ENCODE data around the gene GCSH.
"Not testable (repeated sequence)": the region's sequence is repeated elsewhere in the genome, so short reads cannot be mapped to it uniquely, and the experiment has no call there.

GCSH gene

GRCh38 chr16:81117436-81117835 lies 21.2 kb upstream of the GCSH start:
- TF ChIP-seq CTCF (IDR thresholded peaks at IDR 0.05; ENCODE audit: low read length) (no peak), EZH2phosphoT487 (IDR thresholded peaks at IDR 0.05; ENCODE audit: low read length) (no peak), EZH2 (optimal IDR thresholded peaks at IDR 0.05; ENCODE audit: low read depth, low read length) (no peak)
- Histone ChIP-seq H3K9me3 (replicated peaks; ENCODE audit: insufficient read depth, low read length) (no peaks in the 10 kb centered on the region), H3K4me3 (ENCODE audit: low read length) (no peak overlapping the region), H3K4me2 (ENCODE audit: low read depth, low read length) (no peak overlapping the region), H3K9ac (ENCODE audit: low read length) (no peak overlapping the region), H3K9me2 (replicated peaks; ENCODE audit: insufficient read depth, low read length) (no peaks in the 10 kb centered on the region), H3K27me3 (replicated peaks; ENCODE audit: insufficient read depth, low read length) (no peaks in the 10 kb centered on the region), H3F3A (ENCODE audit: insufficient read depth, low read length) (no peaks in the 10 kb centered on the region), H3K27ac (ENCODE audit: low read length) (no peak overlapping the region), H4K20me1 (ENCODE audit: insufficient read depth, low read length) (no peaks in the 10 kb centered on the region), H3K36me3 (replicated peaks; ENCODE audit: insufficient read depth, low read length) (no peaks in the 10 kb centered on the region), H3K4me1 (ENCODE audit: low read length) (no peaks in the 10 kb centered on the region), H2AFZ (ENCODE audit: low read length) (no peak overlapping the region), H3K79me2 (ENCODE audit: low read length) (no peaks in the 10 kb centered on the region)
- DNase-seq, result no peak

- no peaks in the 10 kb centered on the region for H3K4me1 ChIP-seq (ENCODE audit: low read length)
- DNase-seq, result no peak
- TF ChIP-seq EZH2phosphoT487 (IDR thresholded peaks at IDR 0.05; ENCODE audit: low read length), result no peak
- no peak for TF ChIP-seq CTCF (IDR thresholded peaks at IDR 0.05; ENCODE audit: low read length)
- TF ChIP-seq EZH2 (optimal IDR thresholded peaks at IDR 0.05; ENCODE audit: low read depth, low read length), result no peak
- no peak overlapping the region for H2AFZ ChIP-seq (ENCODE audit: low read length)
- H3F3A ChIP-seq (ENCODE audit: insufficient read depth, low read length), result no peaks in the 10 kb centered on the region
- no peak overlapping the region for H3K4me2 ChIP-seq (ENCODE audit: low read depth, low read length)
- no peaks in the 10 kb centered on the region for H3K79me2 ChIP-seq (ENCODE audit: low read length)
- H3K27me3 ChIP-seq (replicated peaks; ENCODE audit: insufficient read depth, low read length), result no peaks in the 10 kb centered on the region
- H4K20me1 ChIP-seq (ENCODE audit: insufficient read depth, low read length), result no peaks in the 10 kb centered on the region
- no peaks in the 10 kb centered on the region for H3K9me3 ChIP-seq (replicated peaks; ENCODE audit: insufficient read depth, low read length)
- H3K36me3 ChIP-seq (replicated peaks; ENCODE audit: insufficient read depth, low read length), result no peaks in the 10 kb centered on the region
- H3K27ac ChIP-seq (ENCODE audit: low read length), result no peak overlapping the region
- no peak overlapping the region for H3K9ac ChIP-seq (ENCODE audit: low read length)
- H3K4me3 ChIP-seq (ENCODE audit: low read length), result no peak overlapping the region
- H3K9me2 ChIP-seq (replicated peaks; ENCODE audit: insufficient read depth, low read length), result no peaks in the 10 kb centered on the region
Observed at GRCh38 chr16:81116285-81116684, 20.1 kb upstream of the GCSH start.

GRCh38 chr16:81112453-81112852 lies 16.3 kb upstream of the GCSH start:
- H3K4me2 ChIP-seq (ENCODE audit: low read depth, low read length), result no peak overlapping the region
- no peaks in the 10 kb centered on the region for H3K9me3 ChIP-seq (replicated peaks; ENCODE audit: insufficient read depth, low read length)
- H2AFZ ChIP-seq (ENCODE audit: low read length), result no peak overlapping the region
- H3K9ac ChIP-seq (ENCODE audit: low read length), result no peak overlapping the region
- H3K36me3 ChIP-seq (replicated peaks; ENCODE audit: insufficient read depth, low read length), result no peaks in the 10 kb centered on the region
- no peak for DNase-seq
- H3K79me2 ChIP-seq (ENCODE audit: low read length), result no peaks in the 10 kb centered on the region
- no peak overlapping the region for H3K27ac ChIP-seq (ENCODE audit: low read length)
- no peak for TF ChIP-seq EZH2phosphoT487 (IDR thresholded peaks at IDR 0.05; ENCODE audit: low read length)
- no peak for TF ChIP-seq EZH2 (optimal IDR thresholded peaks at IDR 0.05; ENCODE audit: low read depth, low read length)
- no peak for TF ChIP-seq CTCF (IDR thresholded peaks at IDR 0.05; ENCODE audit: low read length)
- no peaks in the 10 kb centered on the region for H3K27me3 ChIP-seq (replicated peaks; ENCODE audit: insufficient read depth, low read length)
- H3K9me2 ChIP-seq (replicated peaks; ENCODE audit: insufficient read depth, low read length), result no peaks in the 10 kb centered on the region
- H3K4me1 ChIP-seq (ENCODE audit: low read length), result no peaks in the 10 kb centered on the region
- no peak overlapping the region for H3K4me3 ChIP-seq (ENCODE audit: low read length)
- no peaks in the 10 kb centered on the region for H4K20me1 ChIP-seq (ENCODE audit: insufficient read depth, low read length)
- no peaks in the 10 kb centered on the region for H3F3A ChIP-seq (ENCODE audit: insufficient read depth, low read length)

- not testable (repeated sequence) for H2AFZ ChIP-seq (ENCODE audit: low read length); DNase-seq; H4K20me1 ChIP-seq (ENCODE audit: insufficient read depth, low read length); H3K27ac ChIP-seq (ENCODE audit: low read length); H3K27me3 ChIP-seq (replicated peaks; ENCODE audit: insufficient read depth, low read length); H3K9me2 ChIP-seq (replicated peaks; ENCODE audit: insufficient read depth, low read length); H3K4me2 ChIP-seq (ENCODE audit: low read depth, low read length); H3K4me1 ChIP-seq (ENCODE audit: low read length); H3K9me3 ChIP-seq (replicated peaks; ENCODE audit: insufficient read depth, low read length); H3K79me2 ChIP-seq (ENCODE audit: low read length); H3K36me3 ChIP-seq (replicated peaks; ENCODE audit: insufficient read depth, low read length); H3F3A ChIP-seq (ENCODE audit: insufficient read depth, low read length); H3K9ac ChIP-seq (ENCODE audit: low read length); H3K4me3 ChIP-seq (ENCODE audit: low read length)
Observed at GRCh38 chr16:81109274-81109673, 13.1 kb upstream of the GCSH start.
